GM19468 (cell line): Measurements from ENCODE around the gene TNPO2.

Experiments used
- ATAC-seq: cut with Tn5 transposase; IDR thresholded peaks from one replicate; pipeline ENCODE4 v1.9.1; 2021; ENCODE audit warnings: mild to moderate bottlenecking, moderate library complexity, moderate number of reproducible peaks; ENCODE audit not compliant: unreplicated experiment; ENCODE audit errors: extremely low read depth

Gene TNPO2

GRCh38 chr19:12657966-12658365 lies 65.8 kb downstream of the TNPO2 start:
- no peak for ATAC-seq

- no peak for ATAC-seq
Measured at GRCh38 chr19:12656899-12657571, 66.7 kb downstream of the TNPO2 start.

GRCh38 chr19:12655546-12655945 lies 68.2 kb downstream of the TNPO2 start:
- ATAC-seq = no peak

DNA sequence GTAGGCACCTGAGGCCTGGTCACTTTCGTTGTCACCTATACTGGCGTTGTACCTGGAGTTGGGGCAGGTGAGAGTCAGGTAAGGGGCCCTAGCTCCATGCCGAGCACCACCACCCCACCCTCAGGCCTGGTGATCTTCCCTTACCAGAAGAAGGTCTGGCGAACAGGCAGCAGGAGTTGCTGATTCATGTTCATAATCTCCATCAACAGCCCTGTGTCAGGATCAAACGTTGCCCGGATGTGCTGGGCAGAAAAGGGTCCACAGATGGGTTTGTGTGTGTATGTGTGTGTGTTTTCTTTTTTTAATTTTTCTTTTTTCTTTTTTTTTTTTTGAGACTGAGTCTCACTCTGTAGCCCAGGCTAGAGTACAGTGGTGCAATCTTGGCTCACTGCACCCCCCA lies 71.5 kb downstream of the TNPO2 start:
- no peak for ATAC-seq

GRCh38 chr19:12649941-12650340 lies 73.8 kb downstream of the TNPO2 start:
- no peak for ATAC-seq
